ENCODE measurements around the gene IGF2BP2. TPM values are rescaled to one million over a fixed set of nuclear protein-coding genes. Genes with fewer than 3 reads are reported as not detected.
"Not testable (repeated sequence)": the region's sequence is repeated elsewhere in the genome, so short reads cannot be mapped to it uniquely, and the experiment has no call there.

Gene IGF2BP2
- polyA plus RNA-seq, 1 experiment = 9.9 TPM

DNA sequence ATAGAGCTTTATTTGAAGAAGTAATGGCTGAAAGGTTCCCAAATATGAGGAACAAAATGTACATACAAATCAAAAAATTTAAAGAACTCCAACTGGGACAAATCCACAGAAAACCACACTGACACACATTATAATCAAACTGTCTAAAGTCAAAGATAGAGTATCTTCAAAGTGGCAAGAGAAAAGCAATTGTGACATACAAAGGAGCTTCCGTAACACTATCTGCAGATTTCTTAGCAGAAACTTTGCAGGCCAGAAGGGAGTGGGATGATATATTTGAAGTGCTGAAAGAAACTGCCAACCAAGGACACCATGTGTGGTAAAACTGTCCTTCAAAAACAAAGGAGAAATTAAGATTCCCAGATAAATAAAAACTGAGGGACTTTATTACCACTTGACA lies 146.8 kb downstream of the IGF2BP2 start:
- TF ChIP-seq, protein P1, sequence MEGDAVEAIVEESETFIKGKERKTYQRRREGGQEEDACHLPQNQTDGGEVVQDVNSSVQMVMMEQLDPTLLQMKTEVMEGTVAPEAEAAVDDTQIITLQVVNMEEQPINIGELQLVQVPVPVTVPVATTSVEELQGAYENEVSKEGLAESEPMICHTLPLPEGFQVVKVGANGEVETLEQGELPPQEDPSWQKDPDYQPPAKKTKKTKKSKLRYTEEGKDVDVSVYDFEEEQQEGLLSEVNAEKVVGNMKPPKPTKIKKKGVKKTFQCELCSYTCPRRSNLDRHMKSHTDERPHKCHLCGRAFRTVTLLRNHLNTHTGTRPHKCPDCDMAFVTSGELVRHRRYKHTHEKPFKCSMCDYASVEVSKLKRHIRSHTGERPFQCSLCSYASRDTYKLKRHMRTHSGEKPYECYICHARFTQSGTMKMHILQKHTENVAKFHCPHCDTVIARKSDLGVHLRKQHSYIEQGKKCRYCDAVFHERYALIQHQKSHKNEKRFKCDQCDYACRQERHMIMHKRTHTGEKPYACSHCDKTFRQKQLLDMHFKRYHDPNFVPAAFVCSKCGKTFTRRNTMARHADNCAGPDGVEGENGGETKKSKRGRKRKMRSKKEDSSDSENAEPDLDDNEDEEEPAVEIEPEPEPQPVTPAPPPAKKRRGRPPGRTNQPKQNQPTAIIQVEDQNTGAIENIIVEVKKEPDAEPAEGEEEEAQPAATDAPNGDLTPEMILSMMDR (IDR thresholded peaks at IDR 0.05; ENCODE audit: low read depth, low read length) = no peak
- Histone ChIP-seq H3K9me3 (ENCODE audit: control insufficient read depth, insufficient read depth, low read length) (no peaks in the 10 kb centered on the region), H3K27ac (ENCODE audit: low read depth, low read length) (no peak overlapping the region), H3K27me3 (ENCODE audit: control insufficient read depth, insufficient read depth, low read length) (no peaks in the 10 kb centered on the region), H3K4me3 (ENCODE audit: low read depth, low read length) (no peak overlapping the region)
- ChIA-PET CTCF (interaction anchor here (0.6 to 6.3 kb wide), 27 partner anchors 9 to 368 kb away, joined by 3 to 65 read pairs (median 5); no protein-coding TSS in a partner anchor), POLR2A (interaction anchor here (1.3 kb wide), 1 partner anchor 260 kb away, joined by 5 read pairs; the partner anchor contains the start of gene TRA2B)
- no peak for DNase-seq (ENCODE audit: low read depth, low spot score)

DNA sequence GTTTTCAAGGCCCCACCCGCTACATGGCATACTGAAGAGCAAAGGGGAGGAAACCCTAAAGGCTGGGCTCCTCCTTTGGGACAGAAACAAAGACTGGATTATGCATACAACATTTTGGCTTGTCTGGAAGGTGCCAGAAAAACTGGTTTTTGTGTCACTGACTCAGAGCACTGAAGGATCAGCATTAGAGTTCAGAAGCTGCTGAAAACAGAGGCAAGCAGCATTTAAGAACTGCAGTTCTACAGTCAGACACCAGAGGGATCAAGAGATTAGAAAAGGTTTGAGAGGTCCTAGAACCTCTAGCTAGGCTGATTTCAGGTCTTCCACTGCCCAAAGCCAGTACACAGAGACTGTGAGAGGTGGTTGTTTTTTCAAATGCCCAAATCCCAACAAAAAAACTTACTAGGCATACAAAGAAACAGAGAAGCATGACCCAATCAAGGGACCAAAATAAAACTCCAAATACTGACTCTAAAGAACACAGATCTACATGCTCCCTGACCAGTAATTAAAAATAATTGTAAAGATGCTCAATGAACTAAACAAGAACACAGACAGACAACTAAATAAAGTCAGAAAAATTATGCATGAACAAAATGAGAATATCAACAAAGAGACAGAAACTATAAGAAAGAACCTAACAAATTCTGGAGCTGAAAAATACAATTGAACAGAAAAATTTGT lies 147.6 kb downstream of the IGF2BP2 start:
- H3K27ac ChIP-seq (ENCODE audit: low read depth, low read length) = no peak overlapping the region
- H3K4me3 ChIP-seq (ENCODE audit: low read depth, low read length) = no peak overlapping the region
- TF ChIP-seq, protein P1 (IDR thresholded peaks at IDR 0.05; ENCODE audit: low read depth, low read length) = peak; percentile 84
- ChIA-PET CTCF (interaction anchor here (0.6 to 6.3 kb wide), 31 partner anchors 8 to 1080 kb away, joined by 3 to 65 read pairs (median 4); no protein-coding TSS in a partner anchor), POLR2A (interaction anchor here (1.3 kb wide), 1 partner anchor 260 kb away, joined by 5 read pairs; the partner anchor contains the start of gene TRA2B)
- no peaks in the 10 kb centered on the region for H3K9me3 ChIP-seq (ENCODE audit: control insufficient read depth, insufficient read depth, low read length)
- peak; percentile 56 for DNase-seq (ENCODE audit: low read depth, low spot score)
- no peaks in the 10 kb centered on the region for H3K27me3 ChIP-seq (ENCODE audit: control insufficient read depth, insufficient read depth, low read length)

DNA sequence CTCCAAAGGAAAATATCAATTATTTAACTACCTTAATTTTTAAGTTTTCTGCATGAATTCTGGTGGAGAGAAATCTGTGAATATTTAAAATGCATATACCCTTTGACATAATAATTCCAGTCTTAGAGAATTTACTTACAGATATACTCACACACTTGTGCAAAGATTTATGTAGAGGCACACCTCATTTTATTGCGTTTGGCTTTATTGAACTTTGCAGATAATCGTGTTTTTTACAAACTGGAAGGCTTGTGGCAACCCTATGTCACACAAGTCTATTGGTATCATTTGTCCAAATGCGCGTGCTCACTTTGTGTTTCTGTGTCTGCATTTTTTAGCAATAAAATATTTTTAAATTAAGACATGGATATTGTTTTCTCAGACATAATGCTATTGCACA lies 157.3 kb downstream of the IGF2BP2 start:
- no peak overlapping the region for H3K4me3 ChIP-seq (ENCODE audit: low read depth, low read length)
- no peaks in the 10 kb centered on the region for H3K9me3 ChIP-seq (ENCODE audit: control insufficient read depth, insufficient read depth, low read length)
- no peak for DNase-seq (ENCODE audit: low read depth, low spot score)
- H3K27ac ChIP-seq (ENCODE audit: low read depth, low read length) = no peak overlapping the region
- H3K27me3 ChIP-seq (ENCODE audit: control insufficient read depth, insufficient read depth, low read length) = no peaks in the 10 kb centered on the region
- ChIA-PET POLR2A (no interaction called here), CTCF (no interaction called here)
- TF ChIP-seq, protein P1 (IDR thresholded peaks at IDR 0.05; ENCODE audit: low read depth, low read length) = no peak

DNA sequence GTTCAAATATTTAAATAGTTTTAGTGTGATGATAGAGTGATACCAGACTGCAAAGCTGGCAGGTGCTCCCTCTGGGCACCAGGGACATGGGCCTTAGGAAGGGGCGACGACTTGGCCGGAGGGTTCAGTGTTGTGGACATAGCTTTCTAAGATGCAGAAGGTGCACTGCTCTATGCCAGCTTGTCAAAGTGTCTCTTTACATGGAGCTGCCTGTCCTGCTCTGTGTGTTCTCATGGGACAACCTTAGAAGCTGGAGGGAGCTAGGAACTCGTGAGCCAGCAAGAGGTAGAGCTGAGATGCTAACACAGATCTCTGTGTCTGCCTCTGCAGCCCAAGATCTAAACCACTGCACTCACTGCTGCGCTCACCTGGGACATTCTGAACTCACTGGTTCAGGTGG lies 160.9 kb downstream of the IGF2BP2 start:
- Histone ChIP-seq H3K27ac (ENCODE audit: low read depth, low read length) (no peak overlapping the region), H3K4me3 (ENCODE audit: low read depth, low read length) (no peak overlapping the region), H3K9me3 (ENCODE audit: control insufficient read depth, insufficient read depth, low read length) (no peaks in the 10 kb centered on the region), H3K27me3 (ENCODE audit: control insufficient read depth, insufficient read depth, low read length) (no peaks in the 10 kb centered on the region)
- TF ChIP-seq, protein P1 (IDR thresholded peaks at IDR 0.05; ENCODE audit: low read depth, low read length) = no peak
- ChIA-PET CTCF (interaction anchor here (0.5 to 0.6 kb wide), 2 partner anchors 225 to 420 kb away, joined by 3 to 4 read pairs; no protein-coding TSS in a partner anchor), POLR2A (no interaction called here)
- no peak for DNase-seq (ENCODE audit: low read depth, low spot score)

DNA sequence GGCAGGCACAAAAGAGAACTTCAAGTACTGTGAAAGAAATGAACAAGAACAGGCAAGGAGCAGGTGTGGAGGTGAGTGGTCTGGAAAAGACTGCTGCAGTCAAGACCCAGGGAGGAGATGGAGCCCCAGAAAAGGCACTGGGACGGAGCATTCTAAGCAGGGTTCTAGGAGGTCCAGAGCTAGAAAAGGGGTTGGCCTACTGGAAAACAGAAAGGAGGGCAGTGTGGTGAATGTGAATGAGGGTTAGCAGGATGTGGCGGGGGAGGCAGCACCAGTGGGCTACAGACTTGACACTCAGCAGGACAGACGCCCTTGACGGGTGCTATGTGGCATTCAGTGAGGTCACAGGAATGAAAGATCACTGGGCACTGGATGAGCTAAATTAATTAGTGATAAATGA lies 163.1 kb downstream of the IGF2BP2 start:
- no peaks in the 10 kb centered on the region for H3K9me3 ChIP-seq (ENCODE audit: control insufficient read depth, insufficient read depth, low read length)
- ChIA-PET POLR2A (no interaction called here), CTCF (interaction anchor here (0.6 to 4.6 kb wide), 11 partner anchors 11 to 321 kb away, joined by 3 to 102 read pairs (median 38); no protein-coding TSS in a partner anchor)
- TF ChIP-seq, protein P1 (IDR thresholded peaks at IDR 0.05; ENCODE audit: low read depth, low read length) = no peak
- no peak for DNase-seq (ENCODE audit: low read depth, low spot score)
- H3K27me3 ChIP-seq (ENCODE audit: control insufficient read depth, insufficient read depth, low read length) = no peaks in the 10 kb centered on the region
- no peak overlapping the region for H3K27ac ChIP-seq (ENCODE audit: low read depth, low read length)
- no peak overlapping the region for H3K4me3 ChIP-seq (ENCODE audit: low read depth, low read length)

DNA sequence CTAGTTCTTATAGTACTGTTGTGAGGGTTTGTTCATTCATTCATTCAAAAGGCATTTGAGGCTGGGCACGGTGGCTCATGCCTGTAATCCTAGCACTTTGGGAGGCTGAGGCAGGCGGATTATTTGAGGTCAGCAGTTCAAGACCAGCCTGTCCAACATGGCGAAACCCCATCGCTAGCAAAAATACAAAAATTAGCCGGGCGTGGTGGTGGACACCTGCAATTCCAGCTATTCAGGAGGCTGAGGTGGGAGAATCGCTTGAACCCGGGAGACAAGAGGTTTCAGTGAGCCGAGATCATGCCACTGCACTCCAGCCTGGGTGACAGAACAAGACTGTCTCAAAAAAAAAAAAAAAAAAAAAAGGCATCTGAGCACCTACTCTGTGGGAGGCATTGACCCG lies 163.5 kb downstream of the IGF2BP2 start:
- CTCF ChIA-PET = interaction anchor here (0.6 to 4.6 kb wide), 38 partner anchors 7 to 322 kb away, joined by 3 to 102 read pairs (median 13); no protein-coding TSS in a partner anchor

More for the DNA sequence above, 163.5 kb downstream of the IGF2BP2 start:
- H3K4me3 ChIP-seq (ENCODE audit: low read depth, low read length); H3K27me3 ChIP-seq (ENCODE audit: control insufficient read depth, insufficient read depth, low read length); H3K9me3 ChIP-seq (ENCODE audit: control insufficient read depth, insufficient read depth, low read length); H3K27ac ChIP-seq (ENCODE audit: low read depth, low read length); DNase-seq (ENCODE audit: low read depth, low spot score): not testable (repeated sequence)
- POLR2A ChIA-PET = interaction anchor here (1.3 to 1.5 kb wide), 3 partner anchors 152 to 261 kb away, joined by 3 to 4 read pairs (median 3); no protein-coding TSS in a partner anchor

Data from AG04450 (cell line).